Kidney glomerular epithelial cell (primary cell): Measurements from ENCODE around the gene PPTC7.
"Not testable (repeated sequence)": the region's sequence is repeated elsewhere in the genome, so short reads cannot be mapped to it uniquely, and the experiment has no call there.

Experiments
- DNase-seq: peaks from one replicate; lab custom pipeline; 2025; lab: John Stamatoyannopoulos, UW

PPTC7 gene

DNA sequence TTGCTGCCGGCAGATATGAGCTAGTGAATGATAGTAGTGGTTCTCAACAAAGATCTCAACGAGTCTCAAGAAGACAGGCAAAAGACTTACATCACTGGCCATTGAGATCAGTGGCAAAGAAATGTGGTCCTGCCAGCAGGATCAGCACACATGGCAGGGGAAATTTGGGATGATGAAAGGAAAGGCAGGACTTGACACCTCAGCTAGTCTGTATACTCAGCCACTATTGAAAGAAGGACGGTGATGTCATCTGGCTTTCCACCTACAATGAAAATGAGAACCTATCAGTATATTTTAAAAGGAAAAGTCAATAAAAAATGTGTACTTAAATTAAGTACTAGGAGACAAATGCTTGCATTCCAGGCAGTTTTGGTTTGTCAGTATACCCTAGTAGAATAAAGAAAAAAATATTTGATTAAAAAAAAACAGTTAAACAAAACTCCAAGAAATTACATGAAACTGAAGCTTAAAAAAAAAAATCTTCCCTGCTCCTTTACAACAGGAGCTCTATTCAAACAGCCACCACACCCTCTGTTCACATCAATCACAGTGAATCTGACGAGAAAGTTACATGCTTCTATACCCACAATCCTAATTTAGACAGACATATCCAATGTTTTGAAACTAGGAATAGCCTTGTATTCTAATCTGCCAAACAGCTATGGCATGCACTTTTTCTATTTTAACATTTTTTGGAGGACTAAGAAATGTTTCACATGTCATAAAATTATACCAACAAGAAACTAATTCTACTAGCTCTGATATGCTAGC, 46.1 kb downstream of the PPTC7 start:
- no peak for DNase-seq

DNA sequence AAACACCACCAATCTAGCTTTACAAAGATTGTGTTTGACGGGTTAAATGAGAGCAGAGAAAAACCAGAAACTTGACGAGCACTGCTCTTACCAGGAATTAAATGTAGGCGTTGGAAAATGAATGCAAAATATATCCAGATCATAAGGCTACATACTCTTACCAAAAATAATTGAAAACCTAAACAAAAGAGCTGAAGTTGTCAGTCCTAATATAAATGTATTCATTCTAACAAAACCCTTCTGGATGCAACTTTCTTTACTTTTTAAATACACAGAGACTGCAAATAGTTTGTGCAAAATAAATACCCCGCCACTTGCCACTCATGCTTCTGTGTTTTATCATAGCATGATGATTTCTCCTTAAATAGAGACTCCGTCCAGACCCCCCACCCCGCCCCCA, 48.3 kb downstream of the PPTC7 start:
- DNase-seq: no peak

DNA sequence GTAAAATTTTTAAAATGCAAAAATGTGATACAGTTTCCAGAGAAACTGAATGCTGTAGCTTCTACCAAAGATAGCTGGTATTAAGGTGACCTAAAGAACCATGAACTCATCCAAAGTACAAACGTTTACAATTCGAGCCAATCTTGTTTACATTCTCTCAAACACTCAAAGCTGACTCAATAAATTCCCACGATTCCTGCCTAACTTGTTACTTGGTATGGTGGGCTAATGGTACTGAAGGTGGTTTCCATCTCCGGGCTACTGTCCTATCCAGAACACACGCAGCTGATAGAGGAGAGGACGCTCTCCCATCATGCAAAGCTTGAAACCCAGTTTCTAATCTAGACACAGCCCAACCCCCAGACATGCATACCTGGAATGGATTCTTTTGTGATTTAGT, 49.5 kb downstream of the PPTC7 start:
- DNase-seq: no peak

DNA sequence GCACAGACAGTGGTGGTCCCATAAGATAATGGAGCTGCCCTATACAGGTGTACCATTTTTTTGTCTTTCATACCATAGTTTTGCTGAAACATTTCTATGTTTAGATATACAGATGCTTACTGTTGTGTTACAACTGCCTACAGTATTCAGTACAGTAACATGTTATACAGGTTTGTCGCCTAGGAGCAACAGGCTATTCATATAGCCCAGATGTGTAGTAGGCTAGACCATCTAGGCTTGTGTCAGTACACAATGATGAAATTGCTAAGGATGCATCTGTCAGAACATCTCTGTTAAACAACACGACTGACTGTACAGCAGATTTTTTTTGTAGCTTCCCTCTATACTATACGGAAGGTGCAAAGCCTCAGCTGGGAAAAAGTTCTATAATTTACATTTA, 50.5 kb downstream of the PPTC7 start:
- no peak for DNase-seq

DNA sequence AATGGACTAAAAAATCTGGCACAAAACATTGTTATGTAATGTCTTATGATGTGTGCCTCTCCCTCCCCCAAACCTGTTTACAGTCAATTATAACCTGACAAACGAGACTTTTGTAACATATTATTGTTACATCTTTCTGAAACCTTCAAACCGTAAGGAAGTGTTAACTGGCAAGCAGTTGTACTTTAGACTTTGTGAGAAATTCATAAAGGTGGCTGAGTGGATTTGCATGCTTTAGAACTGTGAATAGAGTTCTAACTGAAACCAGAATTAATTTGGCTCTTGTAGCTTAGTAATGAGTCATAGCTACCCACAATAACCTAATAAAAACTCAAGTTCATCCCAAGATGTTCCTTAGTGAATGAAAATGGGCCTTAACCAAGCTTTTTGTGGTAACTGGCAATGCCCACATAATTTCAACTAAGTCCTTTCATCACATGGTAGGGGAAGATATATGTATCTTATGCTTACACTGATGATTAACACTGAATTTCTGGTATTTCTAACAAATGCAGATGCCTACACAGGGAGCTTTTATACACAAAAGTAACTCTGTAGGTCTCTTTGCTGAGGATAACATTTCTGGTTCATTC, 51.3 kb downstream of the PPTC7 start:
- DNase-seq: no peak

DNA sequence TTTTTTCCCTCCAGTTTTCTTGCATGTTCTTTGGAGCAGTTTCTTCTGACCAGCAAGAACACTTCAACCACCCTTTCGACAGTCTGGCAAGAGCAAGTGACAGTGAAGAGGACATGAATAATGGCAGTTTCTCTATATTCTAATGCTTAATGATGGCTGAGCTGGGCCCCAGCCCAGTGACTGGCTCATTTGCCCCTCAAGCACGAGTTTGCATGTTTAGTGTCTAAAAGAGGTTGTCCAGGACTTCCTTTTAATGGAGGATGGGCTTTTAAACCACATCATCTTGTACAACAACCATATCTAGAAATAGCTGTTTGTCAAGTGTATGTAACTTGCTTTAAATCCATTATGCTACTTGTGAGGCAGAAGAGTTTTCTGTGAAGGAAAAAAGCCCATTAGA, 52.6 kb downstream of the PPTC7 start:
- DNase-seq: no peak

DNA sequence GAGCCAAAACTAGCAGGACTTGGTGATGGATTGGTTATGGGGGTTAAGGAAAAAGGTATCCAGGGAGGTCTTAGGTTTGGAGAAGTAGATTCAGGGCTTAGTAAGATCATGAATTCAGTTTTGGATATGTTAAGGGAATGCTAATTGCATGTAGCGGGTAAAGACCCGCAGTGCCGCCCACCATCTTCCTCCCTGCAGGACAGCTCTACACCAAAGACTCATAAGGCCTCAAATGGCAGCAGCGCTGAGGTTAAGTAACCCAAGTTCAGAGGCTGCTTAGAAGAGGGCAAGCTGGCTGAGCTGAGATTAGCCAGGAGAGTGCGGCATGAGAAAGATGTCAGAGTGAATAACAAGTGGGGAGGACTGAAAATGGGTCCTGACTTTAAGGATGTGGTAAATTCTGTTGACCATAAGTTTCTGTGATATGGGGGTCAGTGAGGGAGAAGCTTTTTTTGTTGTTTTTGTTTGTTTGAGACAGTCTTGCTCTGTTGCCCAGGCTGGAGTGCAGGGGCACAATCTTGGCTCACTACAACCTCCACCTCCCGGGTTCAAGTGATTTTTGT, 54.8 kb downstream of the PPTC7 start:
- DNase-seq: no peak

DNA sequence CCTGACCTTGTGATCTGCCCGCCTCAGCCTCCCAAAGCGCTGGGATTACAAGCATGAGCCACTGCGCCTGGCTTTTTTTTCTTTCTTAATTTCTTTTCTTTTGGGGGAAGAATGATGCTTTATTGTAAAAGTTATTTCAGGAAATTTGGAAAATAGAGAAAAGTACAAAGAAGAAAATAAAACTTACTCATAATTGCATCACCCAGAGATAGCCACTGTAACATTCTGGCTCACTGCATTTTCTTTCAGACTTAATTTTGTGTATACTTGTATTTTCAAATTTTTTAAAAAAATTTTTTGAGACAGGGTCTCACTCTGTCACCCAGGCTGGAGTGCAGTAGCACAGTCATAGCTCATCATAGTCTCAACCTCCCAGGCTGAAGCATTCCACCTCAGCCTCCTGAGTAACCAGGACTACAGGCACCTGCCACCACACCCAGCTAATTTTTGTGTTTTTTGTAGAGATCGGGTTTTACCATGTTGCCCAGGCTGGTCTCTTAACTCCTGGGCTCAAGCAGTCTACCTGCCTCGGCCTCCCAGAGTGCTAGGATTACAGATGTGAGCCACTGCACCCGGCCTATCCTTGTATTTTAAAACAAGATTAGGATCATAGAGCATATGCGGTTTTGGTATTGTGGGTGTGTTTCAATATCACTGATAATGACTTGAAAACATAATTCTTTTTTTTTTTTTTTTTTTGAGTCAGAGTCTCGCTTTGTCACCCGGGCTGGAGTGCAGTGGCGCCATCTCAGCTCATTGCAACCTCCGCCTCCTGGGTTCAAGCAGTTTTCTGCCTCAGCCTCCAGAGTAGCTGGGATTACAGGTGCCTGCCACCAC, 62.0 kb downstream of the PPTC7 start:
- not testable (repeated sequence) for DNase-seq

DNA sequence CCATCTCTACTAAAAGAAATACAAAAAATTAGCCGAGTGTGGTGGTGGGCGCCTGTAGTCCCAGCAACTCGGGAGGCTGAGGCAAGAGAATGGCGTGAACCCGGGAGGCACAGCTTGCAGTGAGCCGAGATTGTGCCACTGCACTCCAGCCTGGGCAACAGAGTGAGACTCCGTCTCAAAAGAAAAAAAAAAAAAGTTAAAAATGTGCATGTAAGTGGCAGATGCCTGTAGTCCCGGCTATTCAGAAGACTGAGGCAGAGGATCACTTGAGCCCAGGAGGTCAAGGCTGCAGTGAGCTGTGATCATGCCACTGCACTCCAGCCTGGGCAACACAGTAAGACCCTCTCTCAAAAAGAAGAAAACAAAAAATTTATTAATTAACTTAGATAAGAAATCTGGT, 65.1 kb downstream of the PPTC7 start:
- DNase-seq: not testable (repeated sequence)

DNA sequence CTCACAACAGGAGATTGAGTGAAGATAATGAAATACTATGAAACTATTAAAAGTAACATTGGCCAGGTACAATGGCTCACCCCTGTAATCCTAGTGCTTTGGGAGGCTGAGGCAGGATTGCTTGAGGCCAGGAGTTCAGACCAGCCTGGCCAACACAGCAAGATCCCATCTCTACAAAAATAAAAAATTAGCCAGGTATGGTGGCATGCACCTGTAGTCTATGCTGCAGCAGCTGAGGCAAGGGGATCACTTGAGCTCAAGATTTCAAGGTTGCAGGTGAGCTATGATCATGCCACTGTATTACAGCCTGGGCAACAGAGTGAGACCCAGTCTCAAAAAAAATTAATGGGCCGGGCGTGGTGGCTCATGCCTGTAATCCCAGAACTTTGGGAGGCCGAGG, 66.1 kb downstream of the PPTC7 start:
- no peak for DNase-seq

DNA sequence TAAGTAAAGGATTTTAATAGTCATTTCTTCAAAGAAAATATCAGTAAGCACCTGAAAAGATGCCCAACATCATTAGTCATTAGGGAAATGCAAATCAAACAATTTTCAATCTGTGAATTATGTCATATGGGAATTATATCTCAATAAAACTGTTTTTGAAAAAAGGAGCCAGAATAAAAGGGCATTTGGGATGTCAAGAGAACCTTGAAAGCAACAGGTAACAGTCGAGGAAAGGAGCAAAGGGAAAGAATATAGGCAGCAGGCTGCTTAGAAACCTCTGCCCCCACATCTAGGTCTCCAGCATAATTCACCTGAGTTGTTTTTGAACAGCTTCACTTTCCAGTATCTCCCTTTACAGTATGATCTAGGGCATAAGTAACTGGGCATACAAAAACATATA, 68.8 kb downstream of the PPTC7 start:
- no peak for DNase-seq

DNA sequence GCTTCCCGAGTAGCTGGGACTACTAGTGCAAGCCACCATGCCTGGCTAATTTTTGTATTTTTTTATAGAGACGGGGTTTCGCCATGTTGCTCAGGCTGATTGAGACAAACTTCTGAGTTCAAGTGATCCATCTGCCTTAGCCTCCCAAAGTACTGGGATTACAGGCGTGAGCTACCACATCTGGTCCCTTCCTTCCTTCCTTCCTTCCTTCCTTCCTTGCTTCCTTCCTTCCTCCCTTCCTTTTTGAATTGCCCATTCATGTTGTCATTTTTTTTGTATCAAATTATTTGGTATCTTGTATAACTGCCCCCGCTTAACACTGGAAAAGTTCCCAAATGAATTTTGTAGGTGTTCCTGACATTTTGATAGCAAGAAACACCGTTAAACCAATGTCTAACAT, 69.3 kb downstream of the PPTC7 start:
- no peak for DNase-seq

DNA sequence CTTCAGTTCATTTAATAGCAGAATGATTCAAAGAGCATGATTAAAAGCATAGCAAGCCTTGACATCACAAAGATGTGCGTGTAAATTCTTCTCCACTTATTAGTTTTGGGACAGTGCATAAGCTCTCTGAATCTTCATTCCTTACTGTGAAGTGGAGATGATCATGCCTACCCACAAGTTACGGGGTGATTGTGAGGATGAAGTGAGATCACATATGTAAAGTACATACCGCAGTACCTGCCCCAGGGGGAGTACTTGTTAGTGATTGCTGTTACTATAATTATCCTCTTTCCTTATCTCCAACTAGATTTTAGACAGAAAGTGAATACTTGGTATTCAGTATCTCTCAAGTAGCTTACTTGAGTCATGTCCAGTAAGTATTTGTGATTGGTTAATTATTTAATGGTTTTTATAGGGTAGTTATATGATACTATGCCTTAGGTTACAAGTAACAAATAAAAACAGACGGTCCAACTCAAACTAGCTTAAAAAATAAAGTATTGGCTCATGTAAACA, 75.0 kb downstream of the PPTC7 start:
- DNase-seq: no peak

DNA sequence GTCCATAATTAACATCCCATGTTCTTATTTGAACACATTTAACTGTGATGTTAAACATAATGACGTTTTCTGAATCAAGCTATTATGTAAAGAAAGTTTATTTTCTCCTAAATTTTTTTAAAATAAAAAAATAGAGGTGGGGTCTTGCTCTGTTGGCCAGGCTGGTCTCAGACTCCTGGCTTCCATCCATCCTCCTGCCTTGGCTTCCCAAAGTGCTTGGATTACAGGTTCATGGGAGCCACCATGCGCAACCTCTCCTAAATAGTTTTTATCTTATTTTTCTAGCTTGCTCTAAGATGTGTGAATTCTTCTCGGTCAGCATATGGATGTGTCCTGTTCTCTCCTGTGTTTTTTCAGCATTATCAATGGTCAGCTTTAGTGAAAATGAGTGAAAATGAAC, 77.8 kb downstream of the PPTC7 start:
- no peak for DNase-seq

DNA sequence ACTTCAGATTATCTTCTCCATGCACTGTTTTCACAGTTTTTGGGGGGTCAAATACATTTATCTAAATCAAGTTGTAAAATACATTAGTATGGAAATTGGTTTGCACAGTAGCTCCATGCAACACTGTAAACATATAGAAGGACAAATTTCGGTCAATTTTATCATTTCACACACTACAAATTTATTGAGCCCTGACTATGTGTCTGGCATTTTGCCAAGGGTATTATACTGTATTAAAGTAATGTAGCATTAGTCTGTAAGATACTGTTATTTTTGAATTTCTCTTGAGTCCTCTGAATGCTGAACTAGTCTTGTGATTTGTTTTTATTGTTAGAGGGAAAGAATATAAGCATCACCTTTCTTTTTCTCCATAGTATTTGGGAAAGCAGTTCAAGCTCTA, 79.7 kb downstream of the PPTC7 start:
- DNase-seq: no peak

DNA sequence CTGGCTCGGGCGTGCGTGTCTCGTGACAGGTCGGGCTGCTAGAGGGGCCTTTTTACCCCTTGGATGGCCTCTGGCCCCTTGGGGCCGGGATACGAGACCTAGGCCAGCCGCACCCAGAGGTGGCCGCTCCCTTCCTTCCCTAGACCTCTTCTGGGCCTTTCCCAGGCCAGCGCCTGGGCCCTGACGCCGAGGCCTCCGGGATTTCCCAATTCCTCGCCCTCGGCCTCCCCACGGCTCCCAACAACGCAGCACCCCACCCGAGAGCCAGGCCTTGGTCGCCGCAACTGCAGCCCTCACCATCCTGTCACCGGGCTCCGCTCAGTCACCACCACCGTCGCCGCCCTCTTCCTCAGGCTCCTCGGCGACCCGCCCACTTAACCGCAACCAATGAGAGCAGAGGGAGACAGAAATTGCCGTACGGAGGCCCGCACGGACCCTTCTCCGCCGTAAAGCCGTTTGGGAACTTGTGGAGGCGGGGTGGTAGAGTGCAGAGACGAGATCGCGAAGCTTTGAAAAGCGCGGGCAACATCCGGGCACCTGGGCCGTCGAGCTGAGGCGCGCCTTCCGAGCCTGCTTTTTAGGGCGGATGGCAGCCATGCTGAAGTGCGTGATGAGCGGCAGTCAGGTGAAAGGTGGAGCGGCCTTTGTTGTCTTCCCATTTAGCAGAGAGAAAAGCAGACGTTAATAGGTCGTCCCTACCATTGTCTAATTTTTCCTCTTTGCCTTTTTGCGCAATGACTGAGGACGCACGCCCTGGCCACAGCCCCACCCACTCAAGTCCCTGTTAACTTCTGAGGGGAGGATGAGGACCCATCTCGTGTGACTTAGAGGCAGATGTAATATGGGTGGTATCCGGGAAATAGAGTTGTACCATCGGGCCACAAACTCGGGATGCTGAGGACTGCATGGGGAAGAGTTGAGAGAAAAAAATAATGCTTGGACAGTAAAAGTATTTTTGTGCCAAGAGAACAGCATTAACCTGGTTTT, 81.1 kb downstream of the PPTC7 start, which contains the start of the genes RAD9B and VPS29:
Gene RAD9B, plus strand, starts transcription at position 580 of the 987 bp plus-strand sequence. Its CDS starts 7 bp downstream, at position 587.
Gene VPS29, minus strand, starts transcription at position 360 of the 987 bp plus-strand sequence. Its CDS starts 60 bp downstream, at position 300.
- DNase-seq: peak; percentile 97

DNA sequence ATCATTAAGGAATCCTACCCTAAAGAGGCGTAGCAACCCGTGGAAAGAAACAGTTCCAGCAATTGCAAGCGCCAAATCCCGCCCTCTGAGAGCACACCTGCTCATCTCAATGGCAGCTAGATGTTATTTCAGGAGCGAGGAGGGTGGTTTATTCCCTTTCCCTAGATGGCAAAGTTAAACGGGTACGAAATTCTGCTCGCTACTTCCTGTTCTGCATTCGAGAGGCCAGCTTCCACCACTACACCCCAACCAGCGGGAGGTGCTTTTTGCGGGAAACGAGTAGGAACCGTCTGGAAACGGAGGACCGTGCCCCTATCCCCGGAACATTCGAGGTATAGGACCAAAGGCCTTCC, 81.7 kb downstream of the PPTC7 start:
- peak; percentile 15 for DNase-seq

DNA sequence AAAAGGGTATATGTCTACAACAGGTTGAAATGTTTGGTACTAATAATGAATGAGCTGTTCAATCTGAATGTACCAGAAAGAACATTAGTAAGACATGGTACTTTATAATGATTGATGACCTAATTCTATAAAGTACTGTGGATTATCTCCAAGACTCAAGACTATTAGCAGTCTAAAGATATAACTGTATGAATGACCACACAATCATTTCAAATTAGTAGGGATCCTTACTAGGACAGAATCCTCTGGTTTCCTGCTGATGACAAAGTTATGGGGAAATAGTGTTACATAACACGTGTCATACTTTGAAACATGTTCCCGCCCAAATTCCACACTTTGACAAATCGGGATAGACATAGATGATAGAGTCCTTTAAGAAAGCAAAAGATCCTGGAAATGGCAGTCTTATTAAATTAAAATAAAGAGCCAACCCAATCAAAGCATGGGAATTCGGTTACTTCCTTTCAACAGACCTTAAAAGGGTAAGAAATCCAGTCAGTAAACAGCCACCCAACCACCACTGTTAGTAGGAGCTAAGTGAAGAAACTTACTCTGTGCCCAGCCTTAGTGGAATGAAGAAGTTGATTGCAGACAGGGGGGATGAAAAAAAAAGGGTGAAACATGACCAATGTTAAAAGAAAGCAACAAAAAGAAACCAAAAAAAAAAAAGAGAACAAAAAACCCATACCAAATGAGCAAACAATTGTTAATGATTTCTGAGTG, 84.0 kb downstream of the PPTC7 start:
- DNase-seq: no peak
